H9 (cell line): ENCODE results near the gene SYT3. TPM values are rescaled to one million over a fixed set of nuclear protein-coding genes. Genes with fewer than 3 reads are reported as not detected.

Source experiments
- DNase-seq: peaks from one replicate; pipeline ENCODE4 v3.0.0-alpha.2; 2017
- H2AFZ ChIP-seq: one replicate; pipeline ENCODE4 v1.6.1; 2013; ENCODE audit warnings: mild to moderate bottlenecking, low read length, control low read depth, moderate library complexity
- H2AK5ac ChIP-seq: 2 replicates; pipeline ENCODE4 v1.6.1; 2013; ENCODE audit warnings: low read length, control low read depth, mixed read lengths; ENCODE audit not compliant: insufficient read length
- H2BK120ac ChIP-seq: one replicate; pipeline ENCODE4 v1.6.1; 2013; ENCODE audit warnings: low read depth, mild to moderate bottlenecking, low read length, control low read depth, inconsistent platforms; ENCODE audit not compliant: poor library complexity, severe bottlenecking
- H2BK12ac ChIP-seq: 2 replicates; pipeline ENCODE4 v1.6.1; 2013; ENCODE audit warnings: low read length, control low read depth, mixed read lengths, low read depth; ENCODE audit not compliant: insufficient read length
- H2BK15ac ChIP-seq: 2 replicates; pipeline ENCODE4 v1.6.1; 2013; ENCODE audit warnings: low read depth, low read length, control low read depth
- H2BK20ac ChIP-seq: one replicate; pipeline ENCODE4 v1.6.1; 2013; ENCODE audit warnings: low read depth, mild to moderate bottlenecking, low read length, control low read depth, inconsistent platforms; ENCODE audit not compliant: poor library complexity, severe bottlenecking
- H2BK5ac ChIP-seq: 2 replicates; pipeline ENCODE4 v1.6.1; 2013; ENCODE audit warnings: low read length, control low read depth, mixed read lengths; ENCODE audit not compliant: insufficient read length
- H3K14ac ChIP-seq: 2 replicates; pipeline ENCODE4 v1.6.1; 2013; ENCODE audit warnings: low read length, control low read depth; ENCODE audit not compliant: insufficient read depth
- H3K18ac ChIP-seq: 2 replicates; pipeline ENCODE4 v1.6.1; 2013; ENCODE audit warnings: low read depth, mild to moderate bottlenecking, mixed read lengths, low read length, control low read depth; ENCODE audit not compliant: insufficient read length
- H3K23ac ChIP-seq: 2 replicates; pipeline ENCODE4 v1.6.1; 2013; ENCODE audit warnings: low read length, control low read depth, mixed read lengths, low read depth; ENCODE audit not compliant: insufficient read length
- H3K23me2 ChIP-seq: 2 replicates; pipeline ENCODE4 v1.6.1; 2013; ENCODE audit warnings: low read depth, mild to moderate bottlenecking, mixed read lengths, low read length, control low read depth; ENCODE audit not compliant: insufficient read length, poor library complexity, severe bottlenecking
- H3K27ac ChIP-seq: 2 replicates; pipeline ENCODE4 v1.5.1; 2013; ENCODE audit warnings: low read length, control low read depth, mixed read lengths, low read depth; ENCODE audit not compliant: insufficient read length
- H3K27me3 ChIP-seq: 2 replicates; pipeline ENCODE4 v1.6.1; 2013; ENCODE audit warnings: low read length, control low read depth, inconsistent platforms; ENCODE audit not compliant: insufficient read depth
- H3K4ac ChIP-seq: 2 replicates; pipeline ENCODE4 v1.6.1; 2013; ENCODE audit warnings: low read depth, mild to moderate bottlenecking, control low read depth, inconsistent platforms, low read length, moderate library complexity
- H3K4me1 ChIP-seq: 2 replicates; pipeline ENCODE4 v1.6.1; 2013; ENCODE audit warnings: low read length, control low read depth, inconsistent platforms; ENCODE audit not compliant: insufficient read depth
- H3K4me2 ChIP-seq: 2 replicates; pipeline ENCODE4 v1.6.1; 2013; ENCODE audit warnings: low read length, control low read depth, mixed read lengths; ENCODE audit not compliant: insufficient read length, insufficient read depth
- H3K56ac ChIP-seq: 2 replicates; pipeline ENCODE4 v1.6.1; 2013; ENCODE audit warnings: low read depth, mild to moderate bottlenecking, mixed read lengths, low read length, control low read depth; ENCODE audit not compliant: insufficient read length
- H3K79me1 ChIP-seq: 2 replicates; pipeline ENCODE4 v1.6.1; 2013; ENCODE audit warnings: low read depth, mild to moderate bottlenecking, moderate library complexity, low read length, control low read depth, inconsistent platforms; ENCODE audit not compliant: insufficient read depth, poor library complexity, severe bottlenecking
- H3K79me2 ChIP-seq: 2 replicates; pipeline ENCODE4 v1.6.1; 2013; ENCODE audit warnings: low read length, control low read depth, inconsistent platforms; ENCODE audit not compliant: insufficient read depth
- H3K9ac ChIP-seq: 2 replicates; pipeline ENCODE4 v1.6.1; 2013; ENCODE audit warnings: low read length, control low read depth, mixed read lengths; ENCODE audit not compliant: insufficient read length; ENCODE audit errors: extremely low read depth
- H3K9me3 ChIP-seq: one replicate; pipeline ENCODE4 v1.6.1; 2013; ENCODE audit warnings: low read depth, low read length, inconsistent platforms; ENCODE audit not compliant: control insufficient read depth
- H3T11ph ChIP-seq: one replicate; pipeline ENCODE4 v1.6.1; 2013; ENCODE audit warnings: mild to moderate bottlenecking, low read length, control low read depth, inconsistent platforms
- H4K20me1 ChIP-seq: one replicate; pipeline ENCODE4 v1.6.1; 2013; ENCODE audit not compliant: control insufficient read depth, insufficient read length, insufficient read depth
- H4K5ac ChIP-seq: 2 replicates; pipeline ENCODE4 v1.6.1; 2013; ENCODE audit warnings: low read depth, mild to moderate bottlenecking, mixed read lengths, low read length, control low read depth; ENCODE audit not compliant: insufficient read length
- H4K8ac ChIP-seq: replicated peaks from 2 replicates; pipeline ENCODE4 v1.6.1; 2013; ENCODE audit warnings: low read length, control low read depth, mixed read lengths, low read depth; ENCODE audit not compliant: insufficient read length
- H4K91ac ChIP-seq: 2 replicates; pipeline ENCODE4 v1.6.1; 2013; ENCODE audit warnings: low read depth, mild to moderate bottlenecking, moderate library complexity, mixed read lengths, low read length, control low read depth; ENCODE audit not compliant: insufficient read length
- H3K27ac Mint-ChIP-seq, 3 experiments: 2 replicates in 2 of 3; 3 replicates in 1 of 3; pipeline ENCODE4 v1.8.0; 2020 to 2021; ENCODE audit warnings: mixed read lengths in 3 of 3, mild to moderate bottlenecking in 1 of 3, moderate library complexity in 1 of 3
- H3K27me3 Mint-ChIP-seq: 2 replicates; pipeline ENCODE4 v1.8.0; 2021; ENCODE audit warnings: low read depth, mild to moderate bottlenecking, moderate library complexity, mixed read lengths
- H3K36me3 Mint-ChIP-seq, 3 experiments: 2 replicates in 2 of 3; 3 replicates in 1 of 3; pipeline ENCODE4 v1.8.0; 2020 to 2021; ENCODE audit warnings: low read depth in 3 of 3, mixed read lengths in 3 of 3; ENCODE audit not compliant: insufficient read depth in 1 of 3
- H3K4me1 Mint-ChIP-seq, 2 experiments: 2 replicates each; pipeline ENCODE4 v1.8.0; 2020; ENCODE audit warnings: mixed read lengths in 2 of 2
- H3K4me3 Mint-ChIP-seq, 2 experiments: 2 replicates in 1 of 2; 3 replicates in 1 of 2; pipeline ENCODE4 v1.8.0; 2020 to 2021; ENCODE audit warnings: mild to moderate bottlenecking in 2 of 2, mixed read lengths in 2 of 2, moderate library complexity in 1 of 2
- H3K9me3 Mint-ChIP-seq, 2 experiments: 2 replicates in 1 of 2; 3 replicates in 1 of 2; pipeline ENCODE4 v1.8.0; 2020; ENCODE audit warnings: mild to moderate bottlenecking in 2 of 2, mixed read lengths in 2 of 2, moderate library complexity in 1 of 2
- WGBS: extraction: QIAGEN DNeasy Blood & Tissue Kit; methylation state at CpG from one replicate; pipeline ENCODE4 v1.1.7; 2013; ENCODE audit warnings: missing lambda C conversion rate, low lambda C conversion rate, mixed read lengths; ENCODE audit not compliant: insufficient read length; ENCODE audit errors: extremely low coverage; 5-methylcytosine and 5-hydroxymethylcytosine counted together
- total RNA-seq: library from RNA; stranded (reverse); gene quantifications from 2 replicates; pipeline ENCODE4 v1.2.1, GENCODE V29; 2021
- TF ChIP-seq, protein P1 (sequence below): fragments of 200-600 bp; sonication (generic); conservative IDR thresholded peaks from 3 replicates; pipeline ENCODE4 v1.8.0; 2021; ENCODE audit warnings: antibody characterized with exemption, mild to moderate bottlenecking

The SYT3 gene
- total RNA-seq, 1 experiment from 2014 or later: 3.1 TPM

DNA sequence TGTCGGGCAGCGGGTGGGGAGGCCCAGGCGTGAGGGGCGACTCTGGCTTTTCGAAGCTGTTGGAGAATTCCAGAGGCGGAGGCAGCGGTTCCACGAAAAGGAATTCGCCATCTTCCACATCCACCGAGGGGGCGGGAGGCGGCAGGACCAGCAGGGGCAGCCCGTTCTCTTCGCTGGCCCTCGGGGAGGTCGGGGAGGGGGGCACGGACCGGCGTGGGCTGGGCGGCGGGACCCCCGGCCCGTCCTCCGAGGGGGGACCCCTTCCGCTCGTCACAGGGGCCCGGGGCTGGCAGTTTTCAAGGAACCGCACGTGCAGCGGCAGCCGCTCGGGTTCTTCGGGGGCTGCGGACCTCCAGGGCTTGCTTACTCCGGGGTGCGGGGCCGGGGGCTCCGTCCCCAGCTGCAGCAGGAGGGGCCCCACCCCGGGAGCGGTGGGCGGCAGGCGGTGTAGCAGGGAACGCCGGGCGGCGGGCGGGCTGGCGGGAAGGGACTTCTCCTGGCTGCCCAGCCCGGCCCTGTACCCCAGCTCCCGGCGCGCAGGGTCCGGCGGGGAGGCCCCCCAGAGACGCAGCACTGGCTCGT lies 27.6 kb upstream of the SYT3 start:
- Histone ChIP-seq H3K79me2 (no peaks in the 10 kb centered on the region), H2BK20ac (no peak overlapping the region), H3K23ac (no peak overlapping the region), H3K9ac (no peak overlapping the region), H3K14ac (no peak overlapping the region), H2BK15ac (no peak overlapping the region), H3K4me2 (no peak overlapping the region), H3K79me1 (no peaks in the 10 kb centered on the region), H3K23me2 (no peaks in the 10 kb centered on the region), H4K8ac (no peak overlapping the region), H2BK12ac (no peak overlapping the region), H4K5ac (no peak overlapping the region), H4K20me1 (no peaks in the 10 kb centered on the region), H3K27ac (no peak overlapping the region), H3K18ac (no peak overlapping the region), H2AFZ (no peak overlapping the region), H3T11ph (no peak overlapping the region), H3K9me3 (no peaks in the 10 kb centered on the region), H4K91ac (no peak overlapping the region), H3K27me3 (peaks cover 14% of the 10 kb centered on the region; the same call in 1 of the 2 replicates), H3K56ac (no peak overlapping the region), H2BK5ac (no peak overlapping the region), H3K4me1 (no peaks in the 10 kb centered on the region), H3K4ac (no peak overlapping the region), H2AK5ac (no peak overlapping the region), H2BK120ac (no peak overlapping the region)
- Mint-ChIP-seq H3K4me1 (peaks cover 4 to 15% of the 10 kb centered on the region in 2 experiments), H3K36me3 (peaks cover 0 to 7% (median 2%) of the 10 kb centered on the region in 3 experiments; a peak in 3 of 7 replicates), H3K4me3 (no peak overlapping the region; a peak in 1 of 5 replicates), H3K27me3 (peaks cover 85% of the 10 kb centered on the region), H3K9me3 (peaks cover 0 to 12% of the 10 kb centered on the region in 2 experiments; a peak in 3 of 5 replicates), H3K27ac (no peak overlapping the region)
- no peak for DNase-seq
- WGBS: no CpG with 5 or more reads among the region's 56 CpGs
- TF ChIP-seq, protein P1, sequence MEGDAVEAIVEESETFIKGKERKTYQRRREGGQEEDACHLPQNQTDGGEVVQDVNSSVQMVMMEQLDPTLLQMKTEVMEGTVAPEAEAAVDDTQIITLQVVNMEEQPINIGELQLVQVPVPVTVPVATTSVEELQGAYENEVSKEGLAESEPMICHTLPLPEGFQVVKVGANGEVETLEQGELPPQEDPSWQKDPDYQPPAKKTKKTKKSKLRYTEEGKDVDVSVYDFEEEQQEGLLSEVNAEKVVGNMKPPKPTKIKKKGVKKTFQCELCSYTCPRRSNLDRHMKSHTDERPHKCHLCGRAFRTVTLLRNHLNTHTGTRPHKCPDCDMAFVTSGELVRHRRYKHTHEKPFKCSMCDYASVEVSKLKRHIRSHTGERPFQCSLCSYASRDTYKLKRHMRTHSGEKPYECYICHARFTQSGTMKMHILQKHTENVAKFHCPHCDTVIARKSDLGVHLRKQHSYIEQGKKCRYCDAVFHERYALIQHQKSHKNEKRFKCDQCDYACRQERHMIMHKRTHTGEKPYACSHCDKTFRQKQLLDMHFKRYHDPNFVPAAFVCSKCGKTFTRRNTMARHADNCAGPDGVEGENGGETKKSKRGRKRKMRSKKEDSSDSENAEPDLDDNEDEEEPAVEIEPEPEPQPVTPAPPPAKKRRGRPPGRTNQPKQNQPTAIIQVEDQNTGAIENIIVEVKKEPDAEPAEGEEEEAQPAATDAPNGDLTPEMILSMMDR: no peak
